HEK293 (cell line): ENCODE measurements around the gene BDKRB2.

Source experiments
- CTCF ChIA-PET: fragments of 350-600 bp; formaldehyde crosslinking; extraction: SDS; loops from one replicate; lab custom pipeline; 2021; ENCODE audit warnings: antibody characterized with exemption; lab: Yijun Ruan, JAX
- POLR2A ChIA-PET: fragments of 300-600 bp; formaldehyde crosslinking; extraction: SDS; loops from one replicate; lab custom pipeline; 2020; ENCODE audit warnings: antibody characterized with exemption, inconsistent platforms; lab: Yijun Ruan, JAX
- H3K27ac ChIP-seq: fragments of 200-500 bp; sonication (Bioruptor generic); 2 replicates; pipeline ENCODE4 v1.5.1; 2014; ENCODE audit warnings: low read depth, low read length, control low read depth, inconsistent platforms; ENCODE audit errors: extremely low read depth
- H3K36me3 ChIP-seq, 2 experiments: fragments of 200-500 bp in 1 of 2; sonication (Bioruptor generic) in 1 of 2; 1 replicate in 1 of 2; 2 replicates in 1 of 2; pipeline ENCODE4 v1.5.1; 2014 to 2017; ENCODE audit warnings: inconsistent platforms in 2 of 2, low read length in 2 of 2; ENCODE audit not compliant: control insufficient read depth in 2 of 2, insufficient read depth in 1 of 2
- H3K4me1 ChIP-seq: fragments of 200-500 bp; sonication (Bioruptor generic); 2 replicates; pipeline ENCODE4 v1.5.1; 2014; ENCODE audit warnings: mild to moderate bottlenecking, low read length, inconsistent platforms; ENCODE audit not compliant: control insufficient read depth, insufficient read depth
- H3K4me3 ChIP-seq: 2 replicates; pipeline ENCODE4 v1.5.1; 2011; ENCODE audit warnings: low read depth, mild to moderate bottlenecking, control low read depth, low read length, moderate library complexity
- H3K9me3 ChIP-seq: fragments of 200-500 bp; sonication (Bioruptor generic); 2 replicates; pipeline ENCODE4 v1.5.1; 2014; ENCODE audit warnings: low read depth, low read length, inconsistent platforms; ENCODE audit not compliant: control insufficient read depth, insufficient read depth
- KLF8 ChIP-seq: fragments of 450-650 bp; formaldehyde crosslinking; IDR thresholded peaks from 2 replicates; pipeline ENCODE4 v1.5.1; 2016; ENCODE audit warnings: missing biosample characterization, missing genetic modification characterization
- SETDB1 ChIP-seq: IDR thresholded peaks from one replicate; pipeline ENCODE4 v1.6.1; 2017; ENCODE audit warnings: mild to moderate bottlenecking, low read length, moderate library complexity, mixed read lengths; ENCODE audit not compliant: insufficient read length
- SP3 ChIP-seq: fragments of 450-650 bp; formaldehyde crosslinking; IDR thresholded peaks from 2 replicates; pipeline ENCODE4 v1.5.1; 2016; ENCODE audit warnings: missing biosample characterization, missing genetic modification characterization
- TRIM28 ChIP-seq: IDR thresholded peaks from 2 replicates; pipeline ENCODE4 v1.6.1; 2011; ENCODE audit warnings: low read length, control low read depth, borderline replicate concordance
- ZBTB7A ChIP-seq: fragments of 450-650 bp; formaldehyde crosslinking; IDR thresholded peaks from 2 replicates; pipeline ENCODE4 v1.5.1; 2016; ENCODE audit warnings: low read depth, missing biosample characterization, missing genetic modification characterization
- ZBTB8A ChIP-seq: fragments of 450-650 bp; formaldehyde crosslinking; IDR thresholded peaks from 2 replicates; pipeline ENCODE4 v1.5.1; 2016; ENCODE audit warnings: missing biosample characterization, missing genetic modification characterization
- ZFHX2 ChIP-seq: fragments of 450-650 bp; formaldehyde crosslinking; conservative IDR thresholded peaks from 2 replicates; pipeline ENCODE4 v1.5.1; 2016; ENCODE audit warnings: missing biosample characterization, missing genetic modification characterization
- ZIC2 ChIP-seq: fragments of 450-650 bp; formaldehyde crosslinking; IDR thresholded peaks from 2 replicates; pipeline ENCODE4 v1.5.1; 2016; ENCODE audit warnings: missing biosample characterization, missing genetic modification characterization
- ZNF112 ChIP-seq: fragments of 450-650 bp; formaldehyde crosslinking; IDR thresholded peaks from 2 replicates; pipeline ENCODE4 v1.5.0; 2017; ENCODE audit warnings: missing biosample characterization, missing genetic modification characterization
- ZNF292 ChIP-seq: fragments of 450-650 bp; formaldehyde crosslinking; IDR thresholded peaks from 2 replicates; pipeline ENCODE4 v1.5.1; 2016; ENCODE audit warnings: low read depth, missing biosample characterization, missing genetic modification characterization, borderline replicate concordance
- ZNF426 ChIP-seq: fragments of 450-650 bp; formaldehyde crosslinking; IDR thresholded peaks from 2 replicates; pipeline ENCODE4 v1.5.1; 2017; ENCODE audit warnings: missing biosample characterization, missing genetic modification characterization, mild to moderate bottlenecking, inconsistent platforms, moderate library complexity
- ZNF561 ChIP-seq: fragments of 450-650 bp; IDR thresholded peaks from 2 replicates; pipeline ENCODE4 v1.5.1; 2018; ENCODE audit warnings: missing biosample characterization, missing genetic modification characterization, borderline replicate concordance
- ZNF600 ChIP-seq: fragments of 450-650 bp; formaldehyde crosslinking; IDR thresholded peaks from 2 replicates; pipeline ENCODE4 v1.5.1; 2016; ENCODE audit warnings: missing biosample characterization, missing genetic modification characterization
- ZNF623 ChIP-seq: fragments of 450-650 bp; formaldehyde crosslinking; IDR thresholded peaks from 2 replicates; pipeline ENCODE4 v1.5.1; 2016; ENCODE audit warnings: missing biosample characterization, missing genetic modification characterization
- ZNF624 ChIP-seq: fragments of 450-650 bp; formaldehyde crosslinking; IDR thresholded peaks from 2 replicates; pipeline ENCODE4 v1.5.1; 2017; ENCODE audit warnings: missing biosample characterization, missing genetic modification characterization
- ZNF785 ChIP-seq: fragments of 450-650 bp; formaldehyde crosslinking; IDR thresholded peaks from 2 replicates; pipeline ENCODE4 v1.5.1; 2016; ENCODE audit warnings: missing biosample characterization, missing genetic modification characterization
- ZNF837 ChIP-seq: fragments of 450-650 bp; formaldehyde crosslinking; IDR thresholded peaks from 2 replicates; pipeline ENCODE4 v1.5.1; 2016; ENCODE audit warnings: missing biosample characterization, missing genetic modification characterization
- TF ChIP-seq, protein P1 (sequence below): fragments of 450-650 bp; formaldehyde crosslinking; IDR thresholded peaks from 2 replicates; pipeline ENCODE4 v1.5.0; 2017; ENCODE audit warnings: missing biosample characterization, missing genetic modification characterization, borderline replicate concordance
- TF ChIP-seq, protein P2 (sequence below): fragments of 450-650 bp; formaldehyde crosslinking; IDR thresholded peaks from 2 replicates; pipeline ENCODE4 v1.5.1; 2016; ENCODE audit warnings: missing biosample characterization, missing genetic modification characterization
- TF ChIP-seq, protein P3 (sequence below): sonication (generic); formaldehyde crosslinking; IDR thresholded peaks from 2 replicates; pipeline ENCODE4 v1.8.1; 2022; ENCODE audit warnings: mild to moderate bottlenecking, moderate library complexity, missing genetic modification reagents
- TF ChIP-seq, protein P4 (sequence below): fragments of 450-650 bp; formaldehyde crosslinking; IDR thresholded peaks from 2 replicates; pipeline ENCODE4 v1.5.1; 2016; ENCODE audit warnings: missing biosample characterization, missing genetic modification characterization

Gene BDKRB2

DNA sequence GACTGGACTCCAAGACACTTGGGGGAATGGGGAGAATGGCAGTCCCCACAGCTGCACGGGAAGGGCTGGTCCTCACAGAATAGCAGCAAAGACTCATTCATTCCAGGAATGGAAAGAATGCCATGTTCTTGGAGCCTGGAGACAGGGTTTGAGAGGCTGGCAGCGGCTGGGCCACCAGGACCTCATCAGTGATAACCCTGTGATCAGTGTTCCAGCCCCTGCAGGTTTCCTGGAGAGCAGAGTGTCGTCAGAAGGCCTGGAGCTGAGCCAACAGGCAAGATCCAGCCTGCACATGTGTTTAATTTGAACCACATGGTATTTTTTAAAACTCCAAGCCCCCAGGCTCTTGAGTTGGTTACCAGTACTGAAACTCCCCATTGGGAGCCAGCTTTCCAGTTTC is 62.7 kb downstream of the BDKRB2 start (continued):
- TF ChIP-seq, protein P1, sequence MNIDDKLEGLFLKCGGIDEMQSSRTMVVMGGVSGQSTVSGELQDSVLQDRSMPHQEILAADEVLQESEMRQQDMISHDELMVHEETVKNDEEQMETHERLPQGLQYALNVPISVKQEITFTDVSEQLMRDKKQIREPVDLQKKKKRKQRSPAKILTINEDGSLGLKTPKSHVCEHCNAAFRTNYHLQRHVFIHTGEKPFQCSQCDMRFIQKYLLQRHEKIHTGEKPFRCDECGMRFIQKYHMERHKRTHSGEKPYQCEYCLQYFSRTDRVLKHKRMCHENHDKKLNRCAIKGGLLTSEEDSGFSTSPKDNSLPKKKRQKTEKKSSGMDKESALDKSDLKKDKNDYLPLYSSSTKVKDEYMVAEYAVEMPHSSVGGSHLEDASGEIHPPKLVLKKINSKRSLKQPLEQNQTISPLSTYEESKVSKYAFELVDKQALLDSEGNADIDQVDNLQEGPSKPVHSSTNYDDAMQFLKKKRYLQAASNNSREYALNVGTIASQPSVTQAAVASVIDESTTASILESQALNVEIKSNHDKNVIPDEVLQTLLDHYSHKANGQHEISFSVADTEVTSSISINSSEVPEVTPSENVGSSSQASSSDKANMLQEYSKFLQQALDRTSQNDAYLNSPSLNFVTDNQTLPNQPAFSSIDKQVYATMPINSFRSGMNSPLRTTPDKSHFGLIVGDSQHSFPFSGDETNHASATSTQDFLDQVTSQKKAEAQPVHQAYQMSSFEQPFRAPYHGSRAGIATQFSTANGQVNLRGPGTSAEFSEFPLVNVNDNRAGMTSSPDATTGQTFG (tag by site-specific recombination), result no peak
- TF ChIP-seq ZBTB8A (0 out of 2 replicates have a peak, but pooled peaks have one; percentile 12), ZNF561 (tag by site-specific recombination) (no peak), ZNF785 (no peak), ZNF600 (tag by site-specific recombination) (peak; percentile 26; the same call in 1 of the 2 replicates)
- TF ChIP-seq, protein P2, sequence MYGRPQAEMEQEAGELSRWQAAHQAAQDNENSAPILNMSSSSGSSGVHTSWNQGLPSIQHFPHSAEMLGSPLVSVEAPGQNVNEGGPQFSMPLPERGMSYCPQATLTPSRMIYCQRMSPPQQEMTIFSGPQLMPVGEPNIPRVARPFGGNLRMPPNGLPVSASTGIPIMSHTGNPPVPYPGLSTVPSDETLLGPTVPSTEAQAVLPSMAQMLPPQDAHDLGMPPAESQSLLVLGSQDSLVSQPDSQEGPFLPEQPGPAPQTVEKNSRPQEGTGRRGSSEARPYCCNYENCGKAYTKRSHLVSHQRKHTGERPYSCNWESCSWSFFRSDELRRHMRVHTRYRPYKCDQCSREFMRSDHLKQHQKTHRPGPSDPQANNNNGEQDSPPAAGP (tag by site-specific recombination), result no peak
- TF ChIP-seq, protein P3, sequence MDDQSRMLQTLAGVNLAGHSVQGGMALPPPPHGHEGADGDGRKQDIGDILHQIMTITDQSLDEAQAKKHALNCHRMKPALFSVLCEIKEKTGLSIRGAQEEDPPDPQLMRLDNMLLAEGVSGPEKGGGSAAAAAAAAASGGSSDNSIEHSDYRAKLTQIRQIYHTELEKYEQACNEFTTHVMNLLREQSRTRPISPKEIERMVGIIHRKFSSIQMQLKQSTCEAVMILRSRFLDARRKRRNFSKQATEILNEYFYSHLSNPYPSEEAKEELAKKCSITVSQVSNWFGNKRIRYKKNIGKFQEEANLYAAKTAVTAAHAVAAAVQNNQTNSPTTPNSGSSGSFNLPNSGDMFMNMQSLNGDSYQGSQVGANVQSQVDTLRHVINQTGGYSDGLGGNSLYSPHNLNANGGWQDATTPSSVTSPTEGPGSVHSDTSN (CRISPR knock-in tag), result no peak

DNA sequence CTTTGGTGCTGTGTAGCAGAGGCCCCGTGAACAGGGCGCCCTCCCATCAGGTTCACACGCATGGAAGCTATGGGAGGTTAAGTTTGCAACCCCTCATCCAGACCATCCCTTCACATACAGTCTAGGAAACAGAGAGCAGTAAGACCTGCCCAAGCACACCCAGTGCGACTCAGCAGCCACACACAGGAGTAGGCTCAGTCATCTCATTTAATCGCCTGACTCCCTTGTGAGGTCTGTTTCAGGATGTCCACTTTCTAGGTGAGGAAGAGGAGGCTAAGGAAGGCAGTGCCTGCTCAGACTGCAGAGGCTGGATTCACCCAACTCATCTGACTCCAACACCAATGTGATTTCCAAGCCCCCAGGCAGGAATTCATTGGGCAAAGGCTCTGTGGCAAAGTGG is 63.3 kb downstream of the BDKRB2 start:
- Histone ChIP-seq H3K27ac (no peak overlapping the region), H3K36me3 (no peaks in the 10 kb centered on the region)
- POLR2A ChIA-PET, result no interaction called here
- no peak for TF ChIP-seq ZNF112 (tag by site-specific recombination)
- TF ChIP-seq ZNF837, result no peak
- no peak for TF ChIP-seq SP3 (tag by site-specific recombination)
- TF ChIP-seq ZNF292 (tag by site-specific recombination), result no peak
- TF ChIP-seq, protein P4, sequence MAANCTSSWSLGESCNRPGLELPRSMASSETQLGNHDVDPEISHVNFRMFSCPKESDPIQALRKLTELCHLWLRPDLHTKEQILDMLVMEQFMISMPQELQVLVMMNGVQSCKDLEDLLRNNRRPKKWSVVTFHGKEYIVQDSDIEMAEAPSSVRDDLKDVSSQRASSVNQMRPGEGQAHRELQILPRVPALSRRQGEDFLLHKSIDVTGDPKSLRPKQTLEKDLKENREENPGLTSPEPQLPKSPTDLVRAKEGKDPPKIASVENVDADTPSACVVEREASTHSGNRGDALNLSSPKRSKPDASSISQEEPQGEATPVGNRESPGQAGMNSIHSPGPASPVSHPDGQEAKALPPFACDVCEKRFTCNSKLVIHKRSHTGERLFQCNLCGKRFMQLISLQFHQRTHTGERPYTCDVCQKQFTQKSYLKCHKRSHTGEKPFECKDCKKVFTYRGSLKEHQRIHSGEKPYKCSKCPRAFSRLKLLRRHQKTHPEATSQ (tag by site-specific recombination), result no peak
- no peak for TF ChIP-seq ZNF623
- TF ChIP-seq, all 188 proteins: peak for 0
- CTCF ChIA-PET, result no interaction called here
- Histone ChIP-seq H3K4me3 (no peak overlapping the region), H3K9me3 (no peaks in the 10 kb centered on the region), H3K4me1 (no peaks in the 10 kb centered on the region)

DNA sequence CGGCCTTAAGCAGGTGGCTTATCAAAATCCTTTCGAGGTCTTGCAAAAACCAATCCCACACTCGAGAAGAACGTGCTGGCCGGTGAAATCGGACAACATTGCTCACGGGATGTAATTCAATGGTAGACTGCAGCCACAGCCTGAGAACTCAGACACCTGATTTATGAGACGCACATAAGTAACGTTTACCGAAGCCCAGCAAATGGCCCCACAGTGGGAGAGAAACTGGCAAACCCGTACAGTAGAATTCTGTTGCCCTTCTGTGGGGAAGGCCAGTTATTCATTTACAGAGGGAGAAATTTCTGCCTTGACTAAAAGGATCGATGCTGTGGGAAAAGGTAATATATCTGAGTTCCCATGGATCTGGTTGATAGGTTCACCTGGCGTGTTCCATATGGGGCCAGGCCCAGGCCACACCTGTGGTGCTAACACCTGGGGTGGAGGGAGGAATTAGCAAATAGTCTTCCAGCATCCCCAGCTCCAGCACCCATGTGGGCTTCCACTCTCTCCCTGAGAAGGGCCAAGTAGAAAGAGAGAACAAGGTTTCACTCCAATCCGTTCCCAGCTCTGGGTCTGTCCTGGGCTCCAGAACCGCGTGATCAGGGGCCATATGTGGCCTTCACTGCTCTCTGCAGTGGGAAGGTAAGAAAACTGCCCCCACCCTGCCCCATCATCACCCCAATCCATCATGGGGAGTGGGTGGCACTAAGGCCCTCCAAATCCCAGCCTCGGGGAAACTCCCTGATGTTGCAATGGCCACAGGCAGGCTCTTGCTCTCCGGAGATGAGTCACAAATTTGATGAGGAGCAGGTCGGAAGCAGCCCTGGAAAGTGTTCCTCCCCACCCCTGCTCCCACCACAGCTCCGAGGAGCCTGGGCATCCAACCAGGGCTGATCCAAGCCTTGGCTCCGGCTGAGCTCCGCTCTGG is 64.1 kb downstream of the BDKRB2 start:
- no peaks in the 10 kb centered on the region for H3K36me3 ChIP-seq
- no peaks in the 10 kb centered on the region for H3K4me1 ChIP-seq
- ChIA-PET POLR2A (no interaction called here), CTCF (no interaction called here)
- H3K27ac ChIP-seq, result no peak overlapping the region
- TF ChIP-seq TRIM28 (no peak), ZNF426 (tag by site-specific recombination) (no peak), KLF8 (tag by site-specific recombination) (no peak), ZFHX2 (tag by site-specific recombination) (0 out of 2 replicates have a peak, but pooled peaks have one; percentile 9), ZNF624 (tag by site-specific recombination) (no peak), SETDB1 (no peak), ZBTB7A (tag by site-specific recombination) (no peak), ZIC2 (tag by site-specific recombination) (no peak)
- no peaks in the 10 kb centered on the region for H3K9me3 ChIP-seq
- no peak overlapping the region for H3K4me3 ChIP-seq
